H1 (cell line): ENCODE data around the gene HMCES. TPM values are rescaled to one million over a fixed set of nuclear protein-coding genes. Genes with fewer than 3 reads are reported as not detected.

Experiments used
- CHD2 ChIP-seq: IDR thresholded peaks from 2 replicates; pipeline ENCODE4 v1.6.1; 2012; ENCODE audit warnings: low read length, improper control_type of control experiment
- NRF1 ChIP-seq: IDR thresholded peaks from 2 replicates; pipeline ENCODE4 v1.6.1; 2011; ENCODE audit warnings: mild to moderate bottlenecking, low read depth, low read length, improper control_type of control experiment
- RAD21 ChIP-seq, 2 experiments: IDR thresholded peaks in 1 of 2; conservative IDR thresholded peaks in 1 of 2; 2 replicates each; pipeline ENCODE4 v1.6.1; 2011; ENCODE audit warnings: low read depth in 2 of 2, low read length in 2 of 2, improper control_type of control experiment in 1 of 2, inconsistent platforms in 1 of 2, mild to moderate bottlenecking in 1 of 2, moderate library complexity in 1 of 2
- RBBP5 ChIP-seq: IDR thresholded peaks from 2 replicates; pipeline ENCODE4 v1.7.1; 2012; ENCODE audit warnings: low read depth, mild to moderate bottlenecking, inconsistent platforms, low read length, moderate library complexity, borderline replicate concordance
- TCF12 ChIP-seq: IDR thresholded peaks from 2 replicates; pipeline ENCODE4 v1.6.1; 2011; ENCODE audit warnings: low read depth, mild to moderate bottlenecking, low read length
- TEAD4 ChIP-seq: IDR thresholded peaks from 2 replicates; pipeline ENCODE4 v1.6.1; 2012; ENCODE audit warnings: low read depth, low read length, inconsistent platforms, mixed read lengths
- polyA plus RNA-seq, 7 experiments: library from polyadenylated mRNA; depleted of rRNA in 3 of 7; stranded (reverse) in 5 of 7; unstranded in 2 of 7; fragments of >200 nt in 5 of 7; fragments of 200-250 nt in 2 of 7; gene quantifications; 1 replicate in 5 of 7; 2 replicates in 1 of 7; 4 replicates in 1 of 7; pipeline versions ENCODE4 v1.2.1 to v1.2.3, GENCODE V29; 2011 to 2013; ENCODE audit warnings: missing spikeins in 2 of 7, mixed read lengths in 2 of 7
- total RNA-seq: library from RNA; stranded (reverse); fragmentation: NEBNext Ultra II Directional; extraction: Animal tissue kit (Norgen Biotek cat#: 25700); gene quantifications from 2 replicates; pipeline ENCODE4 v1.2.1, GENCODE V29; 2021
- TF ChIP-seq, protein P1 (sequence below), 3 experiments: IDR thresholded peaks; 1 replicate in 2 of 3; 2 replicates in 1 of 3; pipeline versions ENCODE4 v1.5.1 to v1.6.1; 2011; ENCODE audit warnings: low read length in 3 of 3, mild to moderate bottlenecking in 3 of 3, inconsistent platforms in 2 of 3, low read depth in 1 of 3, moderate library complexity in 1 of 3; ENCODE audit not compliant: insufficient read depth in 1 of 3; ENCODE audit errors: control extremely low read depth in 1 of 3

HMCES gene
- total and polyA plus RNA-seq, 2 of the 8 experiments (the other 6 are each of a cell fraction or from before 2014, with no cell fraction given): 27.6 to 49.5 TPM

DNA sequence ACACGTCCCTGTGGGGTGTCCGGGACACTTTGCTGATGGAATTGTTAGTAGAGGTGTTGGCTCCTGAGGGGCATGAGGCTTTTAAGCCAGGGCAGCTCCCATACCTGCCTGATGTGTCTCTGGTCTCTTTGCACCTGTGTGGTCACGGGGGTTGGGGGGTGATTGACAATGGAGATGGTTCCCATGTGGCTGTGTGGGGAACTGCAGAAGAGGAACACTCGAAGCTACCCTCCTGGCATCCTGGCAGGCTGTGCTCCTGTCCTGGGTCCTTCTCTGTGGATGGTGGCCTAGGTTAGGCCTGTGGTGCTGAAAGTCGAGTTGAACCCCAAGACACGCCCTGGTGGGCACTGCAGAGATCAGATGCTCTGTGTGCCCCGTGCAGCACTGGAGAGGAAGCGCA, 73.4 kb downstream of the HMCES start (continued):
- peak in 1 of 2 experiments; percentile 33; a peak in 2 of 4 replicates for TF ChIP-seq RAD21 (IDR thresholded peaks at IDR 0.05 in 1 of 2, conservative IDR thresholded peaks at IDR 0.05 in 1 of 2; ENCODE audit: low read depth in 2 of 2, low read length in 2 of 2)
- no peak for TF ChIP-seq TEAD4
- TF ChIP-seq, protein P1, sequence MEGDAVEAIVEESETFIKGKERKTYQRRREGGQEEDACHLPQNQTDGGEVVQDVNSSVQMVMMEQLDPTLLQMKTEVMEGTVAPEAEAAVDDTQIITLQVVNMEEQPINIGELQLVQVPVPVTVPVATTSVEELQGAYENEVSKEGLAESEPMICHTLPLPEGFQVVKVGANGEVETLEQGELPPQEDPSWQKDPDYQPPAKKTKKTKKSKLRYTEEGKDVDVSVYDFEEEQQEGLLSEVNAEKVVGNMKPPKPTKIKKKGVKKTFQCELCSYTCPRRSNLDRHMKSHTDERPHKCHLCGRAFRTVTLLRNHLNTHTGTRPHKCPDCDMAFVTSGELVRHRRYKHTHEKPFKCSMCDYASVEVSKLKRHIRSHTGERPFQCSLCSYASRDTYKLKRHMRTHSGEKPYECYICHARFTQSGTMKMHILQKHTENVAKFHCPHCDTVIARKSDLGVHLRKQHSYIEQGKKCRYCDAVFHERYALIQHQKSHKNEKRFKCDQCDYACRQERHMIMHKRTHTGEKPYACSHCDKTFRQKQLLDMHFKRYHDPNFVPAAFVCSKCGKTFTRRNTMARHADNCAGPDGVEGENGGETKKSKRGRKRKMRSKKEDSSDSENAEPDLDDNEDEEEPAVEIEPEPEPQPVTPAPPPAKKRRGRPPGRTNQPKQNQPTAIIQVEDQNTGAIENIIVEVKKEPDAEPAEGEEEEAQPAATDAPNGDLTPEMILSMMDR (IDR thresholded peaks at IDR 0.05; ENCODE audit: control extremely low read depth in 1 of 3, insufficient read depth in 1 of 3, low read depth in 1 of 3, low read length in 3 of 3): peak; percentile 43 to 67 (median 59)
- no peak for TF ChIP-seq RBBP5
- TF ChIP-seq TCF12: no peak
- TF ChIP-seq CHD2: no peak
- TF ChIP-seq NRF1: no peak
